ENCODE data around the gene CCDC191.

DNA sequence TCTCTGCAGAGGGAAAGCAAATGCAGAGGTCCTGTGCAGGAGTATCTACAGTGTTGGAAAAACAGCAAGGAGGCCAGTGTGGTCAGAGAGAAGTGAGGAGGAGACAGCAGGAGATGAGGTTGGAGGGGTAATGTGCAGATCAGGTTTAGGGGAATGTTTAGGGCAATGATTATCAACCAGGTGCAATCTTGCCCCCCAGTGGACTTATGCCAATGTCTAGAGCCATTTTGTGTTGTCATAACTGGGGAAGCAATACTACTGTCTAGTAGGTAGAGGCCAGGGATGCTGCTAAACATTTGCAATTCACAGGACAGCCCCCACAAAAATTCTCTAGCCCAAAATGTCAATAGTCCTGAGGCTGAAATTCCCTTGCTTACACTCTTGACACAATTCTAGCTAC lies 13.1 kb downstream of the CCDC191 start:
- no peak for TF ChIP-seq GATA2 (IDR thresholded peaks at IDR 0.05; ENCODE audit: low read depth, low read length)
- TF ChIP-seq GATA3 (IDR thresholded peaks at IDR 0.05; ENCODE audit: low read depth, low read length): no peak

Measured in SH-SY5Y (cell line).